OCI-LY7 (cell line): ENCODE data around the gene WDR5. TPM values are rescaled to one million over a fixed set of nuclear protein-coding genes. Genes with fewer than 3 reads are reported as not detected.

Experiments used
- BruUV-seq: library from RNA; stranded (reverse); fragments of 400-500 nt; replicated peaks from 2 replicates; lab custom pipeline; 2021; lab: Mats Ljungman, UMichigan
- CTCF ChIA-PET: fragments of 300-600 bp; sonication (Branson Sonifier 250); formaldehyde crosslinking; loops from one replicate; lab custom pipeline; 2022; ENCODE audit warnings: antibody characterized with exemption; ENCODE audit not compliant: unreplicated experiment; lab: Charles Lee
- POLR2A ChIA-PET: fragments of 300-600 bp; sonication (Branson Sonifier 250); formaldehyde crosslinking; loops from one replicate; lab custom pipeline; 2022; ENCODE audit warnings: antibody characterized with exemption; lab: Charles Lee
- DNase-seq: peaks from one replicate; pipeline ENCODE4 v3.0.0-alpha.2; 2015; ENCODE audit warnings: low spot score
- H2AFZ ChIP-seq: fragments of 200-600 bp; sonication (generic), shearing (Covaris generic); 2 replicates; pipeline ENCODE4 v1.6.1; 2014; ENCODE audit warnings: mild to moderate bottlenecking, antibody characterized with exemption, low read length, moderate library complexity
- H3K27ac ChIP-seq: fragments of 200-600 bp; sonication (generic); 2 replicates; pipeline ENCODE4 v1.5.1; 2014; ENCODE audit warnings: mixed run types, low read depth, mild to moderate bottlenecking, moderate library complexity, low read length, inconsistent platforms; ENCODE audit not compliant: poor library complexity, severe bottlenecking
- H3K36me3 ChIP-seq: fragments of 200-600 bp; sonication (generic); 2 replicates; pipeline ENCODE4 v1.6.1; 2014; ENCODE audit warnings: mild to moderate bottlenecking, antibody characterized with exemption, low read length, moderate library complexity, mixed read lengths; ENCODE audit not compliant: insufficient read depth
- H3K4me1 ChIP-seq: fragments of 200-600 bp; sonication (generic); 2 replicates; pipeline ENCODE4 v1.5.1; 2014; ENCODE audit warnings: mild to moderate bottlenecking, low read length; ENCODE audit not compliant: insufficient read depth, poor library complexity, severe bottlenecking
- H3K4me2 ChIP-seq: fragments of 200-600 bp; sonication (generic); 2 replicates; pipeline ENCODE4 v1.6.1; 2014; ENCODE audit warnings: mild to moderate bottlenecking, low read length
- H3K4me3 ChIP-seq: fragments of 200-600 bp; sonication (generic); 2 replicates; pipeline ENCODE4 v1.5.1; 2014; ENCODE audit warnings: mild to moderate bottlenecking, low read depth, low read length; ENCODE audit not compliant: poor library complexity, severe bottlenecking
- H3K79me2 ChIP-seq: fragments of 200-600 bp; sonication (generic); 2 replicates; pipeline ENCODE4 v1.6.1; 2016; ENCODE audit warnings: low read depth, mild to moderate bottlenecking, low read length, moderate library complexity, mixed read lengths; ENCODE audit not compliant: insufficient read depth
- H3K9me2 ChIP-seq: fragments of 200-600 bp; sonication (generic); 2 replicates; pipeline ENCODE4 v1.6.1; 2016; ENCODE audit warnings: mild to moderate bottlenecking, low read length, mixed read lengths; ENCODE audit not compliant: insufficient read depth
- H3K9me3 ChIP-seq: fragments of 200-600 bp; sonication (generic); 2 replicates; pipeline ENCODE4 v1.6.1; 2014; ENCODE audit warnings: mild to moderate bottlenecking, mixed run types, low read length, mixed read lengths
- H4K20me1 ChIP-seq: fragments of 200-600 bp; sonication (generic); 2 replicates; pipeline ENCODE4 v1.6.1; 2014; ENCODE audit warnings: mild to moderate bottlenecking, antibody characterized with exemption, low read length, moderate library complexity, mixed read lengths; ENCODE audit not compliant: insufficient read depth
- EZH2phosphoT487 ChIP-seq: fragments of 200-600 bp; sonication (generic); IDR thresholded peaks from 2 replicates; pipeline ENCODE4 v1.6.1; 2018; ENCODE audit warnings: low read depth, borderline replicate concordance, mild to moderate bottlenecking, mixed run types, antibody characterized with exemption, low read length, moderate library complexity, mixed read lengths
- intact Hi-C: fragments of 100-400 bp; cut with micrococcal nuclease; formaldehyde crosslinking; loops from one replicate; pipeline ENCODE4 v1.10.0; 2022; ENCODE audit not compliant: unreplicated experiment
- total RNA-seq, 2 experiments: library from RNA; depleted of rRNA in 1 of 2; stranded (reverse); fragments of >200 nt in 1 of 2; shearing (Covaris generic) in 1 of 2; gene quantifications; 2 replicates each; pipeline ENCODE4 v1.2.3, GENCODE V29; 2014 to 2022
- TF ChIP-seq, protein P1 (sequence below): fragments of 200-600 bp; sonication (generic); conservative IDR thresholded peaks from 2 replicates; pipeline ENCODE4 v1.5.1; 2014; ENCODE audit warnings: mild to moderate bottlenecking, antibody characterized with exemption, low read length, moderate library complexity, mixed read lengths

Gene WDR5
- total RNA-seq, 2 experiments from 2014 or later = 32.5 to 44.6 TPM

DNA sequence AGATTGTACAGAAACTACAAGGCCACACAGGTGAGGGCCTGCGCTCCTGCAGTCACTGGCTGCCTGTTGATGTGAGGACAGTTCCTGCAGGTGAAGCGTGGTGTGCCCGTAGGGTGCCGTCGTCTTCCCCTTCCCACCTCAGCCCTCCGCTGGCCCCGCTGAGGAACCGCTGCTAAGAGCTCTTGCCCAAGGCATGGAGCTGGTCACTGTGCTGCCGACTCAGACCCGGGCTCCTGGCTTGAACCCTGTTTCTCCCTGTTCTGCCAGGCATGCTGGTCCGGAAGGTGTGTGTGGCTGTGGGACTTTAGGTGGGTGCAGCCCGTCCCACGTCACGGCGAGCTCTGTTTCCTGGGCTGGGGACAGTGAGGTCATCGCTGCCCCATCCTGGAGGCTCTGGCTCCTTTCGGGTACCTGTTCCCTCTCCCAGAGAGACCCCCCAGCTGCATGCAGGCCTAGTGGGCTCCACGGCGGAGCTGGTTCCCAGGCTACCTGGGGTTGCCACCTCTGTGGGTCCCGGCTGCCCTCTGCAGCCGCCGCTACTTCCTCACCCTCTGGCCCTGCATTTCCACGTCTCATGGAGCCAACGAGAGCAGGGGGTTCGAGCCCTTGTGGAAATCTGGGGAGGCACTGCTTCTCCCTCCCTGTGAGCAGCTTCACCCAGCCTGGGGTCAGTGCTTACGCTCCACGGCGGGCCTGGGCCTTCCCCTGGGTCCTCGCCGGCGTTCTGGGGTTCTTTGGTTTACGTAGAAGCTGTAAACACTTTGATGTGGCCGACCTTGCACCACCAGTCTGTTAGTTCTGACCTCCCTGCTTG, 20.9 kb downstream of the WDR5 start:
- no peak for TF ChIP-seq EZH2phosphoT487
- TF ChIP-seq, protein P1, sequence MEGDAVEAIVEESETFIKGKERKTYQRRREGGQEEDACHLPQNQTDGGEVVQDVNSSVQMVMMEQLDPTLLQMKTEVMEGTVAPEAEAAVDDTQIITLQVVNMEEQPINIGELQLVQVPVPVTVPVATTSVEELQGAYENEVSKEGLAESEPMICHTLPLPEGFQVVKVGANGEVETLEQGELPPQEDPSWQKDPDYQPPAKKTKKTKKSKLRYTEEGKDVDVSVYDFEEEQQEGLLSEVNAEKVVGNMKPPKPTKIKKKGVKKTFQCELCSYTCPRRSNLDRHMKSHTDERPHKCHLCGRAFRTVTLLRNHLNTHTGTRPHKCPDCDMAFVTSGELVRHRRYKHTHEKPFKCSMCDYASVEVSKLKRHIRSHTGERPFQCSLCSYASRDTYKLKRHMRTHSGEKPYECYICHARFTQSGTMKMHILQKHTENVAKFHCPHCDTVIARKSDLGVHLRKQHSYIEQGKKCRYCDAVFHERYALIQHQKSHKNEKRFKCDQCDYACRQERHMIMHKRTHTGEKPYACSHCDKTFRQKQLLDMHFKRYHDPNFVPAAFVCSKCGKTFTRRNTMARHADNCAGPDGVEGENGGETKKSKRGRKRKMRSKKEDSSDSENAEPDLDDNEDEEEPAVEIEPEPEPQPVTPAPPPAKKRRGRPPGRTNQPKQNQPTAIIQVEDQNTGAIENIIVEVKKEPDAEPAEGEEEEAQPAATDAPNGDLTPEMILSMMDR = no peak
- Histone ChIP-seq H3K9me2 (no peaks in the 10 kb centered on the region), H3K4me1 (no peaks in the 10 kb centered on the region), H2AFZ (no peak overlapping the region), H3K27ac (no peak overlapping the region), H3K4me3 (no peak overlapping the region), H3K9me3 (no peaks in the 10 kb centered on the region), H3K36me3 (peaks cover 85% of the 10 kb centered on the region), H4K20me1 (no peaks in the 10 kb centered on the region), H3K4me2 (no peak overlapping the region), H3K79me2 (no peaks in the 10 kb centered on the region)
- intact Hi-C loops = no loop called here
- CTCF ChIA-PET = interaction anchor here (0.6 kb wide), 1 partner anchor 624 kb away, joined by 9 read pairs; no protein-coding TSS in a partner anchor
- BruUV-seq = no TSS peak
- POLR2A ChIA-PET = no interaction called here
- no peak for DNase-seq

DNA sequence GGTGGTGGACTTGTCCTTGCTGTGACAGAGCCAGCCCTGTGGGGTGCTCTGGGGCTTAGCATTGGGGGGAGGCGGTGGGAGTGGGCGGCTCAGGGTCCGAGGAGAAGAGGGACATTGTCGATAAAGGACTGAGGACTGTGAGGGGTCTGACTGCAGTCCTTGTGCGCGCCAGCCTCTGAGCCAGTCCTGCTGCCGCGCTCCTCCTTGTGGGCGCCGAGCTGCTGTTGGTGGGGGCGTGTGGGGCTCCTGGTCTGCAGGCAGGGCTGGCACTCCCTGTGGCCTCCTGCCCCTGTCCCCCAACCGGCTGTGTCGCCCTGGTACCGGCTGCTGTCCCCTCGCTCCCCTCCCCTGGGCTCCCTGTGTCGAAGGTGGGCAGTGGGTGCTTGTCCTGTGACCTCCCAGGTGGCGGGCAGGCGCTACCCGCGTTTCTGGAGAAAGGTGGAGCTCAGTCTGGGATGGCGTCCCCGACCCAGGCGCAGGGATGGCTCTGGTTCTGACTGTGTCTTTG, 21.6 kb downstream of the WDR5 start:
- Histone ChIP-seq H3K4me3 (no peak overlapping the region), H3K9me2 (no peaks in the 10 kb centered on the region), H3K4me1 (no peaks in the 10 kb centered on the region), H2AFZ (no peak overlapping the region), H3K4me2 (no peak overlapping the region), H3K36me3 (peaks cover 78% of the 10 kb centered on the region), H3K27ac (no peak overlapping the region), H4K20me1 (no peaks in the 10 kb centered on the region), H3K9me3 (no peaks in the 10 kb centered on the region), H3K79me2 (no peaks in the 10 kb centered on the region)
- POLR2A ChIA-PET = no interaction called here
- CTCF ChIA-PET = interaction anchor here (0.6 kb wide), 1 partner anchor 625 kb away, joined by 9 read pairs; no protein-coding TSS in a partner anchor
- DNase-seq = no peak
- TF ChIP-seq EZH2phosphoT487 = no peak
- TF ChIP-seq, protein P1 = no peak
- BruUV-seq = no TSS peak
- intact Hi-C loops = no loop called here

- Histone ChIP-seq H3K9me2 (no peaks in the 10 kb centered on the region), H2AFZ (no peak overlapping the region), H3K36me3 (peaks cover 71% of the 10 kb centered on the region), H3K27ac (no peak overlapping the region), H3K4me3 (no peak overlapping the region), H3K79me2 (no peaks in the 10 kb centered on the region), H4K20me1 (no peaks in the 10 kb centered on the region), H3K4me2 (no peak overlapping the region), H3K4me1 (no peaks in the 10 kb centered on the region), H3K9me3 (no peaks in the 10 kb centered on the region)
- intact Hi-C loops = no loop called here
- no peak for DNase-seq
- BruUV-seq = TSS peak; percentile 88
- TF ChIP-seq, protein P1 = no peak
- TF ChIP-seq EZH2phosphoT487 = no peak
- CTCF ChIA-PET = no interaction called here
- POLR2A ChIA-PET = no interaction called here
These were observed 22.4 kb downstream of the WDR5 start for GRCh38 chr9:134158242-134158641.
